Superior temporal gyrus (tissue), 1 donor: Measurements from ENCODE around the gene KMT2E.
"Not testable (repeated sequence)": the region's sequence is repeated elsewhere in the genome, so short reads cannot be mapped to it uniquely, and the experiment has no call there.

Experiments used
- DNase-seq: peaks from one replicate; pipeline ENCODE4 v3.0.0-alpha.2; 2016; ENCODE audit errors: extremely low spot score

KMT2E gene

GRCh38 chr7:104982308-104983075, 31.5 kb upstream of the KMT2E start:
- peak; percentile 44 for DNase-seq

- no peak for DNase-seq
Measured at GRCh38 chr7:104983076-104983577, 30.9 kb upstream of the KMT2E start.

GRCh38 chr7:104983578-104984539, 30.1 kb upstream of the KMT2E start:
- DNase-seq = peak; percentile 93

GRCh38 chr7:104984585-104985258, 29.3 kb upstream of the KMT2E start:
- DNase-seq = peak; percentile 56

GRCh38 chr7:104985259-104985617, 28.8 kb upstream of the KMT2E start:
- DNase-seq = no peak

- DNase-seq = no peak
Measured at GRCh38 chr7:104986628-104987259, 27.3 kb upstream of the KMT2E start.

- not testable (repeated sequence) for DNase-seq
Measured at GRCh38 chr7:104987403-104987802, 26.6 kb upstream of the KMT2E start.

GRCh38 chr7:104990983-104991382, 23.0 kb upstream of the KMT2E start:
- DNase-seq = no peak

- DNase-seq = peak; percentile 8
Measured at GRCh38 chr7:104992306-104992705, 21.7 kb upstream of the KMT2E start.

GRCh38 chr7:104993217-104993862, 20.7 kb upstream of the KMT2E start:
- DNase-seq = no peak

- DNase-seq = no peak
Measured at GRCh38 chr7:104998040-104998752, 15.8 kb upstream of the KMT2E start.

GRCh38 chr7:105000200-105000599, 13.8 kb upstream of the KMT2E start:
- no peak for DNase-seq

GRCh38 chr7:105000927-105001336, 13.1 kb upstream of the KMT2E start:
- no peak for DNase-seq

- DNase-seq = no peak
Measured at GRCh38 chr7:105001652-105002184, 12.3 kb upstream of the KMT2E start.

GRCh38 chr7:105003275-105003674, 10.7 kb upstream of the KMT2E start:
- peak; percentile 65 for DNase-seq

GRCh38 chr7:105003872-105004510, 10.0 kb upstream of the KMT2E start:
- DNase-seq = no peak

- DNase-seq = not testable (repeated sequence)
Measured at GRCh38 chr7:105005006-105005405, 9.0 kb upstream of the KMT2E start.

- not testable (repeated sequence) for DNase-seq
Measured at GRCh38 chr7:105005486-105005885, 8.5 kb upstream of the KMT2E start.

- DNase-seq = no peak
Measured at GRCh38 chr7:105006367-105007136, 7.5 kb upstream of the KMT2E start.
